GM23338 (cell line): ENCODE results near the gene LRMDA. TPM values are rescaled to one million over a fixed set of nuclear protein-coding genes. Genes with fewer than 3 reads are reported as not detected.

Experiments
- ATAC-seq: fragments of 200-7000 bp; cut with Tn5 transposase; 3 replicates; pipeline ENCODE4 v1.9.1; 2020
- DNase-seq: peaks from one replicate; pipeline ENCODE4 v3.0.0-alpha.2; 2015; ENCODE audit warnings: low spot score
- H2AFZ ChIP-seq: fragments of 200-600 bp; sonication (generic); 2 replicates; pipeline ENCODE4 v1.8.0; 2016; ENCODE audit warnings: antibody characterized with exemption, mild to moderate bottlenecking, moderate library complexity
- H3F3A ChIP-seq: fragments of 200-600 bp; sonication (generic); replicated peaks from 2 replicates; pipeline ENCODE4 v1.8.0; 2017; ENCODE audit warnings: antibody characterized with exemption, mixed run types, low read depth
- H3K27ac ChIP-seq: fragments of 200-600 bp; sonication (generic); 2 replicates; pipeline ENCODE4 v1.6.1; 2016; ENCODE audit warnings: low read depth
- H3K27me3 ChIP-seq: fragments of 200-600 bp; sonication (generic); 2 replicates; pipeline ENCODE4 v1.8.0; 2016; ENCODE audit warnings: mild to moderate bottlenecking, mixed run types, moderate library complexity; ENCODE audit not compliant: insufficient read depth
- H3K36me3 ChIP-seq: fragments of 200-600 bp; sonication (generic); 2 replicates; pipeline ENCODE4 v1.8.0; 2016; ENCODE audit warnings: mild to moderate bottlenecking; ENCODE audit not compliant: insufficient read depth
- H3K4me1 ChIP-seq: fragments of 200-600 bp; sonication (generic); 2 replicates; pipeline ENCODE4 v1.8.0; 2016; ENCODE audit warnings: mild to moderate bottlenecking, moderate library complexity; ENCODE audit not compliant: insufficient read depth
- H3K4me2 ChIP-seq: fragments of 200-600 bp; sonication (generic); 2 replicates; pipeline ENCODE4 v1.7.1; 2017; ENCODE audit warnings: mixed run types
- H3K4me3 ChIP-seq: fragments of 200-600 bp; sonication (generic); 2 replicates; pipeline ENCODE4 v1.6.1; 2016; ENCODE audit warnings: mixed run types
- H3K79me2 ChIP-seq: fragments of 200-600 bp; sonication (generic); replicated peaks from 2 replicates; pipeline ENCODE4 v1.8.0; 2017; ENCODE audit warnings: mild to moderate bottlenecking; ENCODE audit not compliant: insufficient read depth
- H3K9me2 ChIP-seq: fragments of 200-600 bp; sonication (generic); 2 replicates; pipeline ENCODE4 v1.8.0; 2017; ENCODE audit not compliant: insufficient read depth
- H4K20me1 ChIP-seq: fragments of 200-600 bp; sonication (generic); replicated peaks from 2 replicates; pipeline ENCODE4 v1.8.0; 2017; ENCODE audit warnings: mild to moderate bottlenecking; ENCODE audit not compliant: insufficient read depth
- H3K27ac Mint-ChIP-seq: 2 replicates; pipeline ENCODE4 v1.8.0; 2020; ENCODE audit warnings: inconsistent platforms, mild to moderate bottlenecking, moderate library complexity, mixed read lengths
- H3K27me3 Mint-ChIP-seq: 3 replicates; pipeline ENCODE4 v1.8.0; 2022; ENCODE audit warnings: low read depth, mild to moderate bottlenecking, moderate library complexity, mixed read lengths, inconsistent platforms; ENCODE audit not compliant: insufficient read depth, poor library complexity
- H3K36me3 Mint-ChIP-seq: 3 replicates; pipeline ENCODE4 v1.8.0; 2021; ENCODE audit warnings: low read depth, mild to moderate bottlenecking, inconsistent platforms, moderate library complexity, mixed read lengths
- H3K4me1 Mint-ChIP-seq: 3 replicates; pipeline ENCODE4 v1.8.0; 2020; ENCODE audit warnings: mild to moderate bottlenecking, inconsistent platforms, mixed read lengths
- H3K4me3 Mint-ChIP-seq: 3 replicates; pipeline ENCODE4 v1.8.0; 2021; ENCODE audit warnings: moderate library complexity, mild to moderate bottlenecking, inconsistent platforms, mixed read lengths
- H3K9me3 Mint-ChIP-seq: 3 replicates; pipeline ENCODE4 v1.8.0; 2020; ENCODE audit warnings: moderate library complexity, mild to moderate bottlenecking, inconsistent platforms, mixed read lengths
- CREB1 ChIP-seq: fragments of 250-450 bp; sonication (Bioruptor Pico); IDR thresholded peaks from 2 replicates; pipeline ENCODE4 v1.5.0; 2020; ENCODE audit warnings: low read depth, mild to moderate bottlenecking, moderate library complexity
- EZH2 ChIP-seq: fragments of 200-600 bp; sonication (generic); IDR thresholded peaks from one replicate; pipeline ENCODE4 v1.8.0; 2017; ENCODE audit warnings: antibody characterized with exemption, mild to moderate bottlenecking, low read depth; ENCODE audit not compliant: unreplicated experiment
- EZH2phosphoT487 ChIP-seq: fragments of 200-600 bp; sonication (generic); IDR thresholded peaks from one replicate; pipeline ENCODE4 v1.8.1; 2018; ENCODE audit warnings: antibody characterized with exemption; ENCODE audit not compliant: unreplicated experiment
- NANOG ChIP-seq: IDR thresholded peaks from 2 replicates; pipeline ENCODE4 v1.6.1; 2016; ENCODE audit warnings: antibody characterized with exemption, borderline replicate concordance
- POLR2AphosphoS5 ChIP-seq: IDR thresholded peaks from 2 replicates; pipeline ENCODE4 v1.6.1; 2016; ENCODE audit warnings: antibody characterized with exemption, low read depth
- STAT1 ChIP-seq: IDR thresholded peaks from one replicate; pipeline ENCODE4 v1.6.1; 2016; ENCODE audit warnings: antibody characterized with exemption; ENCODE audit not compliant: unreplicated experiment
- ZNF114 ChIP-seq: fragments of 250-450 bp; sonication (Bioruptor Pico); IDR thresholded peaks from 2 replicates; pipeline ENCODE4 v1.5.0; 2020; ENCODE audit warnings: mild to moderate bottlenecking, moderate library complexity
- ZNF331 ChIP-seq: fragments of 250-450 bp; sonication (Bioruptor Pico); IDR thresholded peaks from 2 replicates; pipeline ENCODE4 v1.5.0; 2020; ENCODE audit warnings: low read depth, mild to moderate bottlenecking, moderate library complexity
- polyA plus RNA-seq: library from polyadenylated mRNA; unstranded; fragments of >200 nt; fragmentation: Nextera tagmentation; extraction: Ambion mirVana; gene quantifications from 2 replicates; pipeline ENCODE4 v1.2.1, GENCODE V29; 2016
- total RNA-seq: library from RNA; depleted of rRNA; stranded (reverse); fragments of >200 nt; shearing (Covaris generic); gene quantifications from 2 replicates; pipeline ENCODE4 v1.2.3, GENCODE V29; 2014
- TF ChIP-seq, protein P1 (sequence below): IDR thresholded peaks from one replicate; pipeline ENCODE4 v1.6.1; 2018; ENCODE audit warnings: antibody characterized with exemption; ENCODE audit not compliant: unreplicated experiment
- TF ChIP-seq, protein P2 (sequence below): fragments of 250-450 bp; sonication (Bioruptor Pico); IDR thresholded peaks from 2 replicates; pipeline ENCODE4 v1.5.0; 2020; ENCODE audit warnings: mild to moderate bottlenecking, moderate library complexity
- TF ChIP-seq, protein P3 (sequence below): IDR thresholded peaks from 2 replicates; pipeline ENCODE4 v1.6.1; 2016; ENCODE audit warnings: antibody characterized with exemption

The LRMDA gene
- total and polyA plus RNA-seq, 2 experiments from 2014 or later: 0.90 to 1.8 TPM

DNA sequence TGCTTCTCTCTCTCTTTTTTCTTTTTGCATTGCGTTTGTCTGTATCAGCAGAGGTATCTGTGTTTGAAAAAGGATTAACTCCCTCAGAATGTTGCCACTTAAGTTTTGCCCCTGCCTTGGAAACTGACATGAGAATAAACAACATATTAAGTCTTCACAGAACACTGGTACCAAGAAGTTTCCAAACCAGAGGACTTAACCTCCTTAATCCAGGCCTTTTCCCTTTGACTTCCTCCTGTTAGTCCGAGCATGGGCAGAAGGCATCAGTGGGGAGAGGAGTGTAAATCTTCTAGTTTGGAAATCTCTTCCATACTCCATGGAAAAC, 681.4 kb downstream of the LRMDA start:
- Mint-ChIP-seq H3K4me3 (no peak overlapping the region), H3K9me3 (no peaks in the 10 kb centered on the region), H3K27ac (no peak overlapping the region), H3K4me1 (peaks cover 16% of the 10 kb centered on the region), H3K27me3 (peaks cover 16% of the 10 kb centered on the region), H3K36me3 (no peaks in the 10 kb centered on the region)
- Histone ChIP-seq H3K4me1 (peaks cover 14% of the 10 kb centered on the region), H3K9me2 (peaks cover 7% of the 10 kb centered on the region), H3F3A (no peaks in the 10 kb centered on the region), H3K79me2 (no peaks in the 10 kb centered on the region), H3K4me2 (peak overlapping the region; percentile 62; the same call in 1 of the 2 replicates), H3K36me3 (no peaks in the 10 kb centered on the region), H3K4me3 (no peak overlapping the region; the same call in 1 of the 2 replicates), H4K20me1 (no peaks in the 10 kb centered on the region), H2AFZ (peak overlapping the region; percentile 97), H3K27me3 (peaks cover 18% of the 10 kb centered on the region; the same call in 1 of the 2 replicates), H3K27ac (no peak overlapping the region)
- ATAC-seq (no peak), DNase-seq (no peak)
- TF ChIP-seq STAT1 (no peak), EZH2 (no peak), POLR2AphosphoS5 (no peak), EZH2phosphoT487 (no peak), NANOG (no peak), CREB1 (CRISPR knock-in tag) (no peak), ZNF114 (no peak), ZNF331 (no peak)
- TF ChIP-seq, protein P1, sequence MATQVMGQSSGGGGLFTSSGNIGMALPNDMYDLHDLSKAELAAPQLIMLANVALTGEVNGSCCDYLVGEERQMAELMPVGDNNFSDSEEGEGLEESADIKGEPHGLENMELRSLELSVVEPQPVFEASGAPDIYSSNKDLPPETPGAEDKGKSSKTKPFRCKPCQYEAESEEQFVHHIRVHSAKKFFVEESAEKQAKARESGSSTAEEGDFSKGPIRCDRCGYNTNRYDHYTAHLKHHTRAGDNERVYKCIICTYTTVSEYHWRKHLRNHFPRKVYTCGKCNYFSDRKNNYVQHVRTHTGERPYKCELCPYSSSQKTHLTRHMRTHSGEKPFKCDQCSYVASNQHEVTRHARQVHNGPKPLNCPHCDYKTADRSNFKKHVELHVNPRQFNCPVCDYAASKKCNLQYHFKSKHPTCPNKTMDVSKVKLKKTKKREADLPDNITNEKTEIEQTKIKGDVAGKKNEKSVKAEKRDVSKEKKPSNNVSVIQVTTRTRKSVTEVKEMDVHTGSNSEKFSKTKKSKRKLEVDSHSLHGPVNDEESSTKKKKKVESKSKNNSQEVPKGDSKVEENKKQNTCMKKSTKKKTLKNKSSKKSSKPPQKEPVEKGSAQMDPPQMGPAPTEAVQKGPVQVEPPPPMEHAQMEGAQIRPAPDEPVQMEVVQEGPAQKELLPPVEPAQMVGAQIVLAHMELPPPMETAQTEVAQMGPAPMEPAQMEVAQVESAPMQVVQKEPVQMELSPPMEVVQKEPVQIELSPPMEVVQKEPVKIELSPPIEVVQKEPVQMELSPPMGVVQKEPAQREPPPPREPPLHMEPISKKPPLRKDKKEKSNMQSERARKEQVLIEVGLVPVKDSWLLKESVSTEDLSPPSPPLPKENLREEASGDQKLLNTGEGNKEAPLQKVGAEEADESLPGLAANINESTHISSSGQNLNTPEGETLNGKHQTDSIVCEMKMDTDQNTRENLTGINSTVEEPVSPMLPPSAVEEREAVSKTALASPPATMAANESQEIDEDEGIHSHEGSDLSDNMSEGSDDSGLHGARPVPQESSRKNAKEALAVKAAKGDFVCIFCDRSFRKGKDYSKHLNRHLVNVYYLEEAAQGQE: no peak
- TF ChIP-seq, protein P2, sequence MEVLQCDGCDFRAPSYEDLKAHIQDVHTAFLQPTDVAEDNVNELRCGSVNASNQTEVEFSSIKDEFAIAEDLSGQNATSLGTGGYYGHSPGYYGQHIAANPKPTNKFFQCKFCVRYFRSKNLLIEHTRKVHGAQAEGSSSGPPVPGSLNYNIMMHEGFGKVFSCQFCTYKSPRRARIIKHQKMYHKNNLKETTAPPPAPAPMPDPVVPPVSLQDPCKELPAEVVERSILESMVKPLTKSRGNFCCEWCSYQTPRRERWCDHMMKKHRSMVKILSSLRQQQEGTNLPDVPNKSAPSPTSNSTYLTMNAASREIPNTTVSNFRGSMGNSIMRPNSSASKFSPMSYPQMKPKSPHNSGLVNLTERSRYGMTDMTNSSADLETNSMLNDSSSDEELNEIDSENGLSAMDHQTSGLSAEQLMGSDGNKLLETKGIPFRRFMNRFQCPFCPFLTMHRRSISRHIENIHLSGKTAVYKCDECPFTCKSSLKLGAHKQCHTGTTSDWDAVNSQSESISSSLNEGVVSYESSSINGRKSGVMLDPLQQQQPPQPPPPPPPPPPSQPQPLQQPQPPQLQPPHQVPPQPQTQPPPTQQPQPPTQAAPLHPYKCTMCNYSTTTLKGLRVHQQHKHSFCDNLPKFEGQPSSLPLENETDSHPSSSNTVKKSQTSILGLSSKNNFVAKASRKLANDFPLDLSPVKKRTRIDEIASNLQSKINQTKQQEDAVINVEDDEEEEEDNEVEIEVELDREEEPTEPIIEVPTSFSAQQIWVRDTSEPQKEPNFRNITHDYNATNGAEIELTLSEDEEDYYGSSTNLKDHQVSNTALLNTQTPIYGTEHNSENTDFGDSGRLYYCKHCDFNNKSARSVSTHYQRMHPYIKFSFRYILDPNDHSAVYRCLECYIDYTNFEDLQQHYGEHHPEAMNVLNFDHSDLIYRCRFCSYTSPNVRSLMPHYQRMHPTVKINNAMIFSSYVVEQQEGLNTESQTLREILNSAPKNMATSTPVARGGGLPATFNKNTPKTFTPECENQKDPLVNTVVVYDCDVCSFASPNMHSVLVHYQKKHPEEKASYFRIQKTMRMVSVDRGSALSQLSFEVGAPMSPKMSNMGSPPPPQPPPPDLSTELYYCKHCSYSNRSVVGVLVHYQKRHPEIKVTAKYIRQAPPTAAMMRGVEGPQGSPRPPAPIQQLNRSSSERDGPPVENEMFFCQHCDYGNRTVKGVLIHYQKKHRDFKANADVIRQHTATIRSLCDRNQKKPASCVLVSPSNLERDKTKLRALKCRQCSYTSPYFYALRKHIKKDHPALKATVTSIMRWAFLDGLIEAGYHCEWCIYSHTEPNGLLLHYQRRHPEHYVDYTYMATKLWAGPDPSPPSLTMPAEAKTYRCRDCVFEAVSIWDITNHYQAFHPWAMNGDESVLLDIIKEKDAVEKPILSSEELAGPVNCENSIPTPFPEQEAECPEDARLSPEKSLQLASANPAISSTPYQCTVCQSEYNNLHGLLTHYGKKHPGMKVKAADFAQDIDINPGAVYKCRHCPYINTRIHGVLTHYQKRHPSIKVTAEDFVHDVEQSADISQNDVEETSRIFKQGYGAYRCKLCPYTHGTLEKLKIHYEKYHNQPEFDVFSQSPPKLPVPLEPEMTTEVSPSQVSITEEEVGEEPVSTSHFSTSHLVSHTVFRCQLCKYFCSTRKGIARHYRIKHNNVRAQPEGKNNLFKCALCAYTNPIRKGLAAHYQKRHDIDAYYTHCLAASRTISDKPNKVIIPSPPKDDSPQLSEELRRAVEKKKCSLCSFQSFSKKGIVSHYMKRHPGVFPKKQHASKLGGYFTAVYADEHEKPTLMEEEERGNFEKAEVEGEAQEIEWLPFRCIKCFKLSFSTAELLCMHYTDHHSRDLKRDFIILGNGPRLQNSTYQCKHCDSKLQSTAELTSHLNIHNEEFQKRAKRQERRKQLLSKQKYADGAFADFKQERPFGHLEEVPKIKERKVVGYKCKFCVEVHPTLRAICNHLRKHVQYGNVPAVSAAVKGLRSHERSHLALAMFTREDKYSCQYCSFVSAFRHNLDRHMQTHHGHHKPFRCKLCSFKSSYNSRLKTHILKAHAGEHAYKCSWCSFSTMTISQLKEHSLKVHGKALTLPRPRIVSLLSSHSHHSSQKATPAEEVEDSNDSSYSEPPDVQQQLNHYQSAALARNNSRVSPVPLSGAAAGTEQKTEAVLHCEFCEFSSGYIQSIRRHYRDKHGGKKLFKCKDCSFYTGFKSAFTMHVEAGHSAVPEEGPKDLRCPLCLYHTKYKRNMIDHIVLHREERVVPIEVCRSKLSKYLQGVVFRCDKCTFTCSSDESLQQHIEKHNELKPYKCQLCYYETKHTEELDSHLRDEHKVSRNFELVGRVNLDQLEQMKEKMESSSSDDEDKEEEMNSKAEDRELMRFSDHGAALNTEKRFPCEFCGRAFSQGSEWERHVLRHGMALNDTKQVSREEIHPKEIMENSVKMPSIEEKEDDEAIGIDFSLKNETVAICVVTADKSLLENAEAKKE (CRISPR knock-in tag): no peak
- TF ChIP-seq, protein P3, sequence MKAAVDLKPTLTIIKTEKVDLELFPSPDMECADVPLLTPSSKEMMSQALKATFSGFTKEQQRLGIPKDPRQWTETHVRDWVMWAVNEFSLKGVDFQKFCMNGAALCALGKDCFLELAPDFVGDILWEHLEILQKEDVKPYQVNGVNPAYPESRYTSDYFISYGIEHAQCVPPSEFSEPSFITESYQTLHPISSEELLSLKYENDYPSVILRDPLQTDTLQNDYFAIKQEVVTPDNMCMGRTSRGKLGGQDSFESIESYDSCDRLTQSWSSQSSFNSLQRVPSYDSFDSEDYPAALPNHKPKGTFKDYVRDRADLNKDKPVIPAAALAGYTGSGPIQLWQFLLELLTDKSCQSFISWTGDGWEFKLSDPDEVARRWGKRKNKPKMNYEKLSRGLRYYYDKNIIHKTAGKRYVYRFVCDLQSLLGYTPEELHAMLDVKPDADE: no peak
